ENCODE measurements around the gene CRABP2.

Gene CRABP2

DNA sequence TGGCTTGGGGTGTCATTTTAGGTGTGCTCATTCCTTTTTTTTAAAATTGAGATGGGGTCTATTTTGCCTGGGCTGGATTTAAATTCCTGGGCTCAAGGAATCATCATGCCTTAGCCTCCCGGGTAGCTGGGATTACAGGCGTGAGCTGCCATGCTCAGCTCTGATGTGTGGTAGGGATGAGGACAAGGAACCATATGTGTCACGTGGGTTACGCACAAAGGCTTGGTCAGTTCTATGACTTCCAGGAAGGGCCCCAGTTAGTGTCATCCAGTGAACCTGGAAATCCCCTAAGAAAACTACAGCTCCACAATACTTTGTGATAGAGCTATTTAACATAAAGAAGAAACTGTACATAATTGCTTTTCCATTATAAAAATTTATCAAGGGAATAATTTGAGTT, 16.2 kb upstream of the CRABP2 start:
- TF ChIP-seq TAF1 (IDR thresholded peaks at IDR 0.05; ENCODE audit: borderline replicate concordance, insufficient read depth, low read length): no peak
- no peak for TF ChIP-seq SIN3A (IDR thresholded peaks at IDR 0.05; ENCODE audit: borderline replicate concordance, insufficient read depth, low read length)
- TF ChIP-seq, protein P1, sequence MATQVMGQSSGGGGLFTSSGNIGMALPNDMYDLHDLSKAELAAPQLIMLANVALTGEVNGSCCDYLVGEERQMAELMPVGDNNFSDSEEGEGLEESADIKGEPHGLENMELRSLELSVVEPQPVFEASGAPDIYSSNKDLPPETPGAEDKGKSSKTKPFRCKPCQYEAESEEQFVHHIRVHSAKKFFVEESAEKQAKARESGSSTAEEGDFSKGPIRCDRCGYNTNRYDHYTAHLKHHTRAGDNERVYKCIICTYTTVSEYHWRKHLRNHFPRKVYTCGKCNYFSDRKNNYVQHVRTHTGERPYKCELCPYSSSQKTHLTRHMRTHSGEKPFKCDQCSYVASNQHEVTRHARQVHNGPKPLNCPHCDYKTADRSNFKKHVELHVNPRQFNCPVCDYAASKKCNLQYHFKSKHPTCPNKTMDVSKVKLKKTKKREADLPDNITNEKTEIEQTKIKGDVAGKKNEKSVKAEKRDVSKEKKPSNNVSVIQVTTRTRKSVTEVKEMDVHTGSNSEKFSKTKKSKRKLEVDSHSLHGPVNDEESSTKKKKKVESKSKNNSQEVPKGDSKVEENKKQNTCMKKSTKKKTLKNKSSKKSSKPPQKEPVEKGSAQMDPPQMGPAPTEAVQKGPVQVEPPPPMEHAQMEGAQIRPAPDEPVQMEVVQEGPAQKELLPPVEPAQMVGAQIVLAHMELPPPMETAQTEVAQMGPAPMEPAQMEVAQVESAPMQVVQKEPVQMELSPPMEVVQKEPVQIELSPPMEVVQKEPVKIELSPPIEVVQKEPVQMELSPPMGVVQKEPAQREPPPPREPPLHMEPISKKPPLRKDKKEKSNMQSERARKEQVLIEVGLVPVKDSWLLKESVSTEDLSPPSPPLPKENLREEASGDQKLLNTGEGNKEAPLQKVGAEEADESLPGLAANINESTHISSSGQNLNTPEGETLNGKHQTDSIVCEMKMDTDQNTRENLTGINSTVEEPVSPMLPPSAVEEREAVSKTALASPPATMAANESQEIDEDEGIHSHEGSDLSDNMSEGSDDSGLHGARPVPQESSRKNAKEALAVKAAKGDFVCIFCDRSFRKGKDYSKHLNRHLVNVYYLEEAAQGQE (IDR thresholded peaks at IDR 0.05; ENCODE audit: insufficient read depth in 1 of 2, low read depth in 2 of 2, low read length in 2 of 2): no peak
- TF ChIP-seq FOXP2 (optimal IDR thresholded peaks at IDR 0.05; ENCODE audit: borderline replicate concordance, extremely low read depth, extremely low read length, insufficient read depth): no peak
- no peak for TF ChIP-seq POLR2AphosphoS5 (IDR thresholded peaks at IDR 0.05; ENCODE audit: low read depth, low read length)

DNA sequence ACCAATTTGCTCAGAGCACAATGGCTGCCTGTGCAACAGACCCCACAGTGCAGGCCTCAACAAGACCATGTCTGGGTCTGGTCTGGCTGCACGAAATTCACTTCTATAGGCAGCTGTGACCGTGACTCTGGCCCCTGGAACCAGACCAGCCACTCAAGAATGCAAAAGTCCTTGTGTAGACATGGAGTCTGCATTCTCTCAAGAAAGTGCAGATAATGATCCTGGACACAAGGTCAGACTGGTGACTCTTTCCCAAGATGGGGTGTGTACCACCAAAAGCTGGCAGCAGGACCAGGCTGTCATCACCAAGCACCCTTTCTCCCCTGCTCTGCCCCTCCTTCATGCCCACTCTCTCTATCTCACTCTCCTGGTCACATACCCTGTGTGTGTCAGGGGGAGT, 15.7 kb upstream of the CRABP2 start:
- TF ChIP-seq, protein P1 (IDR thresholded peaks at IDR 0.05; ENCODE audit: insufficient read depth in 1 of 2, low read depth in 2 of 2, low read length in 2 of 2): no peak
- TF ChIP-seq SIN3A (IDR thresholded peaks at IDR 0.05; ENCODE audit: borderline replicate concordance, insufficient read depth, low read length) (no peak), POLR2AphosphoS5 (IDR thresholded peaks at IDR 0.05; ENCODE audit: low read depth, low read length) (no peak), TAF1 (IDR thresholded peaks at IDR 0.05; ENCODE audit: borderline replicate concordance, insufficient read depth, low read length) (no peak), FOXP2 (optimal IDR thresholded peaks at IDR 0.05; ENCODE audit: borderline replicate concordance, extremely low read depth, extremely low read length, insufficient read depth) (no peak)

GRCh38 chr1:156717351-156717750, 12.0 kb upstream of the CRABP2 start:
- TF ChIP-seq TAF1 (IDR thresholded peaks at IDR 0.05; ENCODE audit: borderline replicate concordance, insufficient read depth, low read length) (no peak), SIN3A (IDR thresholded peaks at IDR 0.05; ENCODE audit: borderline replicate concordance, insufficient read depth, low read length) (no peak), FOXP2 (optimal IDR thresholded peaks at IDR 0.05; ENCODE audit: borderline replicate concordance, extremely low read depth, extremely low read length, insufficient read depth) (no peak), POLR2AphosphoS5 (IDR thresholded peaks at IDR 0.05; ENCODE audit: low read depth, low read length) (no peak)
- TF ChIP-seq, protein P1 (IDR thresholded peaks at IDR 0.05; ENCODE audit: insufficient read depth in 1 of 2, low read depth in 2 of 2, low read length in 2 of 2): no peak

DNA sequence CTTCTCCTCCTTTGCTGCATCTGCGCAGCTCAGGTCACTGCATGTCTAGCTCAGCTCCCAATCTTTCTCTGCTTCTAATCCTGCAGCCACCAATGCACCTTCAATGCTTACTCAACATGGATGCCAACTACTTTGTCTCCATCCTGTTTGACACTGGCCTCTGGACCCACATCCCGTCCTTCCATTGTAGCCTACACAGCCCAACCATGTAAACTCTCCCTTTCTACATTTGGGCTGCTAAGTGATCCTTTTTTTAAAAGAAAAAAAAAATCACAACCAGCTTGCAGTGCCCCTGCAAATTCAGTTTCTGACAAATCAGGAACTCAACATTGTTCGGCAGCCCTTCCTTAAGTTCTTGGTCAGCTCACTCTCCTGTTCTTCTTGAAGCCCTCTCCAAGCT, 9.4 kb upstream of the CRABP2 start:
- TF ChIP-seq, protein P1 (IDR thresholded peaks at IDR 0.05; ENCODE audit: insufficient read depth in 1 of 2, low read depth in 2 of 2, low read length in 2 of 2): no peak
- TF ChIP-seq POLR2AphosphoS5 (IDR thresholded peaks at IDR 0.05; ENCODE audit: low read depth, low read length) (no peak), FOXP2 (optimal IDR thresholded peaks at IDR 0.05; ENCODE audit: borderline replicate concordance, extremely low read depth, extremely low read length, insufficient read depth) (no peak)

GRCh38 chr1:156712626-156713025, 7.2 kb upstream of the CRABP2 start:
- TF ChIP-seq TAF1 (IDR thresholded peaks at IDR 0.05; ENCODE audit: borderline replicate concordance, insufficient read depth, low read length) (no peak), POLR2AphosphoS5 (IDR thresholded peaks at IDR 0.05; ENCODE audit: low read depth, low read length) (no peak), SIN3A (IDR thresholded peaks at IDR 0.05; ENCODE audit: borderline replicate concordance, insufficient read depth, low read length) (no peak), FOXP2 (optimal IDR thresholded peaks at IDR 0.05; ENCODE audit: borderline replicate concordance, extremely low read depth, extremely low read length, insufficient read depth) (no peak)
- TF ChIP-seq, protein P1 (IDR thresholded peaks at IDR 0.05; ENCODE audit: insufficient read depth in 1 of 2, low read depth in 2 of 2, low read length in 2 of 2): no peak
